GM23338 (cell line): Measurements from ENCODE around the gene ERC2.

Experiments
- CTCF ChIP-seq, 2 experiments: fragments of 200-600 bp in 1 of 2; sonication (generic) in 1 of 2; conservative IDR thresholded peaks; 2 replicates each; pipeline versions ENCODE4 v1.5.1 to v1.6.1; 2016 to 2017; ENCODE audit warnings: antibody characterized with exemption in 2 of 2, low read depth in 2 of 2, mild to moderate bottlenecking in 2 of 2, moderate library complexity in 1 of 2
- EZH2 ChIP-seq: fragments of 200-600 bp; sonication (generic); IDR thresholded peaks from one replicate; pipeline ENCODE4 v1.8.0; 2017; ENCODE audit warnings: antibody characterized with exemption, mild to moderate bottlenecking, low read depth; ENCODE audit not compliant: unreplicated experiment
- EZH2phosphoT487 ChIP-seq: fragments of 200-600 bp; sonication (generic); IDR thresholded peaks from one replicate; pipeline ENCODE4 v1.8.1; 2018; ENCODE audit warnings: antibody characterized with exemption; ENCODE audit not compliant: unreplicated experiment
- NANOG ChIP-seq: IDR thresholded peaks from 2 replicates; pipeline ENCODE4 v1.6.1; 2016; ENCODE audit warnings: antibody characterized with exemption, borderline replicate concordance
- POLR2AphosphoS5 ChIP-seq: IDR thresholded peaks from 2 replicates; pipeline ENCODE4 v1.6.1; 2016; ENCODE audit warnings: antibody characterized with exemption, low read depth
- REST ChIP-seq: IDR thresholded peaks from one replicate; pipeline ENCODE4 v1.6.1; 2018; ENCODE audit warnings: antibody characterized with exemption; ENCODE audit not compliant: unreplicated experiment

GRCh38 chr3:55801676-55802075, 666.6 kb downstream of the ERC2 start:
- TF ChIP-seq CTCF (conservative IDR thresholded peaks at IDR 0.05; ENCODE audit: low read depth in 2 of 2), result no peak
- TF ChIP-seq REST, result no peak
- TF ChIP-seq EZH2, result no peak
- TF ChIP-seq POLR2AphosphoS5, result no peak
- no peak for TF ChIP-seq NANOG
- no peak for TF ChIP-seq EZH2phosphoT487
